SK-N-SH treated with all-trans-retinoic acid at 6 μM for 48 hours (cell line): ENCODE measurements around the gene EIF2A.
"Not testable (repeated sequence)": the region's sequence is repeated elsewhere in the genome, so short reads cannot be mapped to it uniquely, and the experiment has no call there.

Experiments used
- ARNTL ChIP-seq: fragments of 450-650 bp; formaldehyde crosslinking; IDR thresholded peaks from 2 replicates; pipeline ENCODE4 v1.5.0; 2020; ENCODE audit warnings: low read depth, mild to moderate bottlenecking, moderate library complexity, borderline replicate concordance
- CSDC2 ChIP-seq: fragments of 250-450 bp; sonication (Bioruptor Pico); IDR thresholded peaks from 2 replicates; pipeline ENCODE4 v1.5.0; 2020; ENCODE audit warnings: mild to moderate bottlenecking, moderate library complexity
- ESRRG ChIP-seq: fragments of 250-450 bp; sonication (Bioruptor Pico); IDR thresholded peaks from 2 replicates; pipeline ENCODE4 v1.6.1; 2021; ENCODE audit warnings: mild to moderate bottlenecking
- OSR1 ChIP-seq: fragments of 250-450 bp; sonication (Bioruptor Pico); IDR thresholded peaks from 2 replicates; pipeline ENCODE4 v1.8.0; 2022; ENCODE audit warnings: moderate library complexity, mild to moderate bottlenecking, inconsistent platforms
- ZFP3 ChIP-seq: fragments of 250-450 bp; sonication (Bioruptor Pico); IDR thresholded peaks from 2 replicates; pipeline ENCODE4 v1.5.0; 2020; ENCODE audit warnings: mild to moderate bottlenecking, moderate library complexity
- TF ChIP-seq, protein P1 (sequence below): fragments of 250-450 bp; sonication (Bioruptor Pico); IDR thresholded peaks from 2 replicates; pipeline ENCODE4 v1.5.1; 2020; ENCODE audit warnings: low read depth, mild to moderate bottlenecking, moderate library complexity

DNA sequence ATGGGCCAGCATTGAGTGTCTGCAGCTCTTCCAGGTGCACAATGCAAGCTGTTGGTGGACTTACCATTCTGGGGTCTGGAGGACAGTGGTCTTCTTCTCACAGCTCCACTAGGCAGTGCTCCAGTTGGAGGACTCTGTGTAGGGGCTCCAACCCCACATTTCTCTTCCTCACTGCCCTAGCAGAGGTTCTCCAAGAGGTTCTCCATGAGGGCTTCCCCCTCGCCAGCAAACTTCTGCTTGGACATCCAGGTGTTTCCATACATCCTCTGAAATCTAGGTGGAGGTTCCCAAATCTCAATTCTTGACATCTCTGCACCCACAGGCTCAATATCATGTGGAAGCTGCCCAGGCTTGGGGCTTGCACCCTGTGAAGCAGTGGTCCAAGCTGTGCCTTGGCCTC is 45.6 kb upstream of the EIF2A start:
- not testable (repeated sequence) for TF ChIP-seq OSR1, ESRRG, ZFP3, ARNTL, CSDC2 (CRISPR knock-in tag)
- TF ChIP-seq, protein P1, sequence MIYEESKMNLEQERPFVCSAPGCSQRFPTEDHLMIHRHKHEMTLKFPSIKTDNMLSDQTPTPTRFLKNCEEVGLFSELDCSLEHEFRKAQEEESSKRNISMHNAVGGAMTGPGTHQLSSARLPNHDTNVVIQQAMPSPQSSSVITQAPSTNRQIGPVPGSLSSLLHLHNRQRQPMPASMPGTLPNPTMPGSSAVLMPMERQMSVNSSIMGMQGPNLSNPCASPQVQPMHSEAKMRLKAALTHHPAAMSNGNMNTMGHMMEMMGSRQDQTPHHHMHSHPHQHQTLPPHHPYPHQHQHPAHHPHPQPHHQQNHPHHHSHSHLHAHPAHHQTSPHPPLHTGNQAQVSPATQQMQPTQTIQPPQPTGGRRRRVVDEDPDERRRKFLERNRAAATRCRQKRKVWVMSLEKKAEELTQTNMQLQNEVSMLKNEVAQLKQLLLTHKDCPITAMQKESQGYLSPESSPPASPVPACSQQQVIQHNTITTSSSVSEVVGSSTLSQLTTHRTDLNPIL = not testable (repeated sequence)
